Diencephalon (tissue), 1 donor: ENCODE results near the gene MUC20. TPM values are rescaled to one million over a fixed set of nuclear protein-coding genes. Genes with fewer than 3 reads are reported as not detected.

Experiments used
- small RNA-seq: library from RNA; depleted of rRNA; stranded (forward); fragments of <200 nt; gene quantifications from one replicate; pipeline ENCODE3, GENCODE V24; 2014
- total RNA-seq: library from RNA; depleted of rRNA; stranded (reverse); fragments of >200 nt; gene quantifications from one replicate; pipeline ENCODE4 v1.2.3, GENCODE V29; 2014

Gene MUC20, protein sequence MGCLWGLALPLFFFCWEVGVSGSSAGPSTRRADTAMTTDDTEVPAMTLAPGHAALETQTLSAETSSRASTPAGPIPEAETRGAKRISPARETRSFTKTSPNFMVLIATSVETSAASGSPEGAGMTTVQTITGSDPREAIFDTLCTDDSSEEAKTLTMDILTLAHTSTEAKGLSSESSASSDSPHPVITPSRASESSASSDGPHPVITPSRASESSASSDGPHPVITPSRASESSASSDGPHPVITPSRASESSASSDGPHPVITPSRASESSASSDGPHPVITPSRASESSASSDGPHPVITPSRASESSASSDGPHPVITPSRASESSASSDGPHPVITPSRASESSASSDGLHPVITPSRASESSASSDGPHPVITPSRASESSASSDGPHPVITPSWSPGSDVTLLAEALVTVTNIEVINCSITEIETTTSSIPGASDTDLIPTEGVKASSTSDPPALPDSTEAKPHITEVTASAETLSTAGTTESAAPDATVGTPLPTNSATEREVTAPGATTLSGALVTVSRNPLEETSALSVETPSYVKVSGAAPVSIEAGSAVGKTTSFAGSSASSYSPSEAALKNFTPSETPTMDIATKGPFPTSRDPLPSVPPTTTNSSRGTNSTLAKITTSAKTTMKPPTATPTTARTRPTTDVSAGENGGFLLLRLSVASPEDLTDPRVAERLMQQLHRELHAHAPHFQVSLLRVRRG
- 3.5 TPM for total RNA-seq

DNA sequence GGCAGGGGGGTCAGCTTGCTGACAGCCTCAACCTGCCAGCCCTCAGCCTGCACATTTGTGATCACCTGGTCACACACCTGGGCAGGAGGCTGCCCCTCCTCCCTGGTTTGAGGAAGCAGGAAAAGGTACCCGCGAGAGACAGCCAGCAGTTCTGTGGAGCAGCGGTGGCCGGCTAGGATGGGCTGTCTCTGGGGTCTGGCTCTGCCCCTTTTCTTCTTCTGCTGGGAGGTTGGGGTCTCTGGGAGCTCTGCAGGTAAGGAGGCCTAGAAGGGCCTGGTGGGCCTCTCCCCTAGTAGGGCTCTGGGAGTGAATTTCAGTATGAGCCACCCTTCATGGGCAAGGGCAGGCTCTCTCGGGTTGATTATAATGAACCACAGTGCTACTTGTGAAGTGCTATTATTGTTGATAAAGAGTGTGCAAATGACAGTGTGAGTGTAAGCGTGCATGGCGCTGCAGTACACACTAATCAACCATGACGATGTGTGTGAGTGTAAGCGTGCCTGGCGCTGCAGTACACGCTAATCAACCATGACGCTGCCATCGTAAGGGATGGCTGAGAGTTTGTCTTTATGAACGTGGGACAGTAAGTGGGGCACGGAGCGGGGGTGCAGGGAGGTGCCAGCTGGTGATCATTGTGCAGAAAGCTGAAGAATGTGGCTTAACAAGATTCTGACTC lies at the start of gene MUC20:
TSS of gene MUC20 (plus strand) at position 148 of the 676 bp plus-strand sequence. CDS start at position 178, 30 bp downstream.

Small RNAs within 50 kb of the gene (small RNA-seq; reads per million reads assigned to genes)
- not detected for gene MIR570

Other genes starting within 250 kb of the MUC20 start
- 121 TPM for gene PPP1R2, start 177.7 kb upstream of the MUC20 start, total RNA-seq
- 10.6 TPM for gene APOD, start 137.0 kb upstream of the MUC20 start, total RNA-seq
- gene MUC4, start 91.0 kb downstream of the MUC20 start, total RNA-seq, result 0.46 TPM
- gene TNK2, start 187.6 kb downstream of the MUC20 start, total RNA-seq, result 24.9 TPM